Stimulated activated naive CD8-positive, alpha-beta T cell treated with anti-CD3 and anti-CD28 coated beads, Interleukin-15, Interleukin-2, amounts not matched to agents 100 U/mL and 50 U/mL, for 24 hours (primary cell): ENCODE measurements around the gene NCLN.
"Not testable (repeated sequence)": the region's sequence is repeated elsewhere in the genome, so short reads cannot be mapped to it uniquely, and the experiment has no call there.

Experiments
- ATAC-seq: fragments of 150-1000 bp; cut with Tn5 transposase; one replicate; pipeline ENCODE4 v1.10.0; 2021
- DNase-seq: peaks from one replicate; pipeline ENCODE4 v3.0.0; 2021

Gene NCLN

GRCh38 chr19:3183721-3184641 lies 1.7 kb upstream of the NCLN start:
- ATAC-seq: no peak

GRCh38 chr19:3184847-3185460 lies 776 bp upstream of the NCLN start:
- DNase-seq: peak; percentile 70

More at GRCh38 chr19:3183721-3184641, 1.7 kb upstream of the NCLN start:
- no peak for DNase-seq

GRCh38 chr19:3186160-3186688 lies 494 bp downstream of the NCLN start:
- DNase-seq (no peak), ATAC-seq (peak; percentile 30)

More at GRCh38 chr19:3184847-3185460, 776 bp upstream of the NCLN start:
- ATAC-seq: peak; percentile 19

GRCh38 chr19:3186891-3187661 lies 1.3 kb downstream of the NCLN start:
- DNase-seq (no peak), ATAC-seq (no peak)

- ATAC-seq: no peak
Measured at GRCh38 chr19:3187662-3188511, 2.2 kb downstream of the NCLN start.

GRCh38 chr19:3188627-3189596 lies 3.2 kb downstream of the NCLN start:
- DNase-seq (no peak), ATAC-seq (no peak)

More at GRCh38 chr19:3187662-3188511, 2.2 kb downstream of the NCLN start:
- DNase-seq: no peak

- no peak for ATAC-seq
Measured at GRCh38 chr19:3189702-3190469, 4.2 kb downstream of the NCLN start.

GRCh38 chr19:3190470-3190770 lies 4.7 kb downstream of the NCLN start:
- ATAC-seq: no peak
- DNase-seq: no peak

More at GRCh38 chr19:3189702-3190469, 4.2 kb downstream of the NCLN start:
- DNase-seq: no peak

- ATAC-seq: no peak
- no peak for DNase-seq
Measured at GRCh38 chr19:3190921-3191805, 5.4 kb downstream of the NCLN start.

GRCh38 chr19:3191806-3192104 lies 6.0 kb downstream of the NCLN start:
- DNase-seq, ATAC-seq: not testable (repeated sequence)

GRCh38 chr19:3192228-3192635 lies 6.5 kb downstream of the NCLN start:
- ATAC-seq (no peak), DNase-seq (no peak)

GRCh38 chr19:3192684-3193083 lies 7.0 kb downstream of the NCLN start:
- ATAC-seq: no peak
- DNase-seq: no peak

GRCh38 chr19:3193256-3194105 lies 7.8 kb downstream of the NCLN start:
- ATAC-seq: no peak

GRCh38 chr19:3194106-3195087 lies 8.7 kb downstream of the NCLN start:
- ATAC-seq (no peak), DNase-seq (no peak)

More at GRCh38 chr19:3193256-3194105, 7.8 kb downstream of the NCLN start:
- DNase-seq: no peak

- DNase-seq (no peak), ATAC-seq (no peak)
Measured at GRCh38 chr19:3196064-3196932, 10.6 kb downstream of the NCLN start.

GRCh38 chr19:3196933-3197205 lies 11.1 kb downstream of the NCLN start:
- no peak for ATAC-seq
- no peak for DNase-seq
